ENCODE results near the gene GNAI3. TPM values are rescaled to one million over a fixed set of nuclear protein-coding genes. Genes with fewer than 3 reads are reported as not detected.
A peak's percentile ranks its signal among the peaks of the same experiment; 100 is the strongest.

GNAI3 gene
- total RNA-seq, 4 donors from 2014 or later, result 7.4 to 9.8 (median 8.3) TPM

GRCh38 chr1:109565241-109565640 lies 16.8 kb downstream of the GNAI3 start:
- TF ChIP-seq CTCF (IDR thresholded peaks at IDR 0.05), result no peak
- DNase-seq (ENCODE audit: low spot score), result no peak
- ATAC-seq (ENCODE audit: low FRiP score), result no peak

GRCh38 chr1:109566982-109567381 lies 18.6 kb downstream of the GNAI3 start:
- DNase-seq (ENCODE audit: low spot score) (no peak), ATAC-seq (ENCODE audit: low FRiP score) (no peak)
- TF ChIP-seq CTCF (IDR thresholded peaks at IDR 0.05), result no peak

- no peak for TF ChIP-seq CTCF (IDR thresholded peaks at IDR 0.05)
- DNase-seq (ENCODE audit: low spot score) (no peak), ATAC-seq (ENCODE audit: low FRiP score) (no peak)
These were observed 19.7 kb downstream of the GNAI3 start for GRCh38 chr1:109567877-109568672.

- DNase-seq (ENCODE audit: low spot score), result no peak
- ATAC-seq (ENCODE audit: low FRiP score), result no peak
- no peak for TF ChIP-seq CTCF (IDR thresholded peaks at IDR 0.05)
These were observed 20.9 kb downstream of the GNAI3 start for GRCh38 chr1:109569323-109569722.

- peak; percentile 88 for ATAC-seq (ENCODE audit: low FRiP score)
- TF ChIP-seq CTCF (IDR thresholded peaks at IDR 0.05), result no peak
- no peak for DNase-seq (ENCODE audit: low spot score)
These were observed 22.0 kb downstream of the GNAI3 start for GRCh38 chr1:109570414-109570813.

GRCh38 chr1:109573785-109574184 lies 25.4 kb downstream of the GNAI3 start:
- TF ChIP-seq CTCF (IDR thresholded peaks at IDR 0.05), result no peak

GRCh38 chr1:109578947-109579443 lies 30.6 kb downstream of the GNAI3 start:
- peak; percentile 69 for ATAC-seq (ENCODE audit: low FRiP score)
- TF ChIP-seq CTCF (IDR thresholded peaks at IDR 0.05), result no peak
- DNase-seq (ENCODE audit: low spot score), result no peak

More at GRCh38 chr1:109573785-109574184, 25.4 kb downstream of the GNAI3 start:
- DNase-seq (ENCODE audit: low spot score) (no peak), ATAC-seq (ENCODE audit: low FRiP score) (no peak)
